GM12891 (cell line): Measurements from ENCODE around the gene CELF2.

ENCODE experiments used
- POLR2AphosphoS5 ChIP-seq: IDR thresholded peaks from 2 replicates; pipeline ENCODE4 v1.6.1; 2011; ENCODE audit warnings: low read depth, low read length, control low read depth
- TAF1 ChIP-seq: IDR thresholded peaks from 2 replicates; pipeline ENCODE4 v1.6.1; 2011; ENCODE audit warnings: low read depth, low read length, control low read depth

DNA sequence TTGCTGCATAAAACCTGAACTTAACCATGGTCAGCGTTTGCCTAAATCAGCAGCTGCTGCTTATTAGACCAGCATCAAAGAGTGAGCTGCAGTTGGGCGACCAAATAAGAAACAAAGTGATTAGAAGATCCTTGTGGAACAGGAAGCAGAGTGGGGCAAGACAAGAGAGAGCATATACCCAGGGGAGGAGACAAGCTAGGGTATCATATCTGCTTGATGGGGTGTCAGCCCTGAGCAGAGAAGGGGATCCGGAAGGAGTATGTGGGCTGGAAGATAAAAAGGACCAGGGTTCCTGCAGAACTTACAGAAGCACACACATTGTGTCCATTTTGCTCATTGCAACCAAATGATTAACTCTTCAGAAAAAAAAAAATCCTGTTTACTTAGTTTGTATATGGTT lies 213.6 kb downstream of the CELF2 start:
- TF ChIP-seq POLR2AphosphoS5, result no peak
- no peak for TF ChIP-seq TAF1
